SK-N-DZ (cell line): Measurements from ENCODE around the gene ZNF23. TPM values are rescaled to one million over a fixed set of nuclear protein-coding genes. Genes with fewer than 3 reads are reported as not detected.
"Not testable (repeated sequence)": the region's sequence is repeated elsewhere in the genome, so short reads cannot be mapped to it uniquely, and the experiment has no call there.

Experiments
- DNase-seq: peaks from one replicate; pipeline ENCODE4 v3.0.0-alpha.2; 2015; ENCODE audit warnings: low spot score
- polyA plus RNA-seq, 2 experiments: library from polyadenylated mRNA; depleted of rRNA; stranded (reverse); fragments of >200 nt; gene quantifications; 2 replicates each; pipeline ENCODE4 v1.2.3, GENCODE V29; 2014

Gene ZNF23
- polyA plus RNA-seq (2014; cell fraction: cytosol; rRNA removed), result 9.0 and 12.2 TPM in 2 replicates
- polyA plus RNA-seq (2014; cell fraction: nucleus; rRNA removed), result 13.6 and 19.9 TPM in 2 replicates

- DNase-seq, result peak; percentile 78
Measured at GRCh38 chr16:71461686-71462648, at the start of gene ZNF23. Gene ZNF23, minus strand, starts transcription at chr16:71462247. Its CDS starts 5,451 bp downstream, at chr16:71456796.

GRCh38 chr16:71507061-71507460, 45.0 kb upstream of the ZNF23 start:
- no peak for DNase-seq

- no peak for DNase-seq
Measured at GRCh38 chr16:71504901-71505300, 42.9 kb upstream of the ZNF23 start.

GRCh38 chr16:71504051-71504450, 42.0 kb upstream of the ZNF23 start:
- DNase-seq, result not testable (repeated sequence)

- no peak for DNase-seq
Measured at GRCh38 chr16:71501547-71501946, 39.5 kb upstream of the ZNF23 start.

GRCh38 chr16:71500964-71501363, 38.9 kb upstream of the ZNF23 start:
- DNase-seq, result no peak

- peak; percentile 61 for DNase-seq
Measured at GRCh38 chr16:71499775-71500364, 37.8 kb upstream of the ZNF23 start.

DNA sequence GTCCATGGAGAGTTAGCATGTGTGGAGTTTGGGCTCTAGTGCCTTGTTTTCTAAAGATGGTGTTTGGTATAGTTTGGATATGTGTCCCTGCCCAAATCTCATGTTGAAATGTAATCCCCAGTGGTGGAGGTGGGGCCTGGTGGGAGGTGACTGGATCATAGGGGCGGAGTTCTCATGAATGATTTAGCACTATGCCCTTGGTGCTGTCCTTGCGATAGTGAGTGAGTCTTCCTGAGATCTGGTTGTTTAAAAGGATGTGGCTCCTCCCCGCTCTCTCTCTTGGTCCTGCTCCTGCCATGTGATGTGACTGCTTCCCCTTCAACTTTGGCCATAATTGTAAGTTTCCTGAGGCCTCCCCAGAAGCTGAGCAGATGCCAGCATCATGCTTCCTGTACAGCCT, 36.0 kb upstream of the ZNF23 start:
- DNase-seq, result no peak

DNA sequence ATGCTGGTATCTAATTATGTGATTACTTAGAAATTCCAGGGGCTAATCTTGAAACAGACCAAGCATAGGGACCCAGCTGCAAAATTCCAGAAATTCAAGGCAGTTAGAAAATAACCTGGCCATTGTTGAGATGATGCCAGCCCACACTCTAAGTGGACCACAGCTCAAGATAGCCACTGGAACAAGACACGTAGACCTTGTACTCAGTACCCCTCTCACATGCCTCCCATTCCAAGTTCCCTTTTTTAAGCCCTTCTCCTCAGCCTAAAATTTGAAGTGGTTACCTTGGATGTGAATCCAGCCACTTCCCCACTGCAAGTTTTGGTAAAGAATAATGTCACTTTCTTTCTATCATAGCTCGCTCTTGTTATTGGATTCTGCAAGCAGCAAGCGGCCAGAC, 31.2 kb upstream of the ZNF23 start:
- no peak for DNase-seq

DNA sequence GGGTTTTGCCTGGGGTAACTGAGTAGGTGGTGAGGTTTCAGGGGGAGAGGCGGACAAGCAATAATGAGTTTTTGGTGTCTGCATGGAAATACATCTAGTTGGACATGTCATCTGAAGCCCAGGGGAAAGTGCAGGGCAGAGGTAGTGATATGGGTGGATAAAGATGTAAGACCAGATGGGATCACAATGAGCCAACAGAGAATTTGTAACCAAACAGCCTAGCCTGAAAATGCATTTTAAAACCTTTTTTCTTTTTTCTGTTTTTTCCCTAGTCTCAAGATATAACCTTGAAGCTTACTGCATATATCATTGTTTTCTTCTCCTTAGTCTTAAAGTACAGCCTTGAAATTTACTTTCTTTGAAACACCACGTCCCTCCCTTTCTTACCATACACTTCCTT, 30.7 kb upstream of the ZNF23 start:
- no peak for DNase-seq

- no peak for DNase-seq
Measured at GRCh38 chr16:71491054-71491453, 29.0 kb upstream of the ZNF23 start.

DNA sequence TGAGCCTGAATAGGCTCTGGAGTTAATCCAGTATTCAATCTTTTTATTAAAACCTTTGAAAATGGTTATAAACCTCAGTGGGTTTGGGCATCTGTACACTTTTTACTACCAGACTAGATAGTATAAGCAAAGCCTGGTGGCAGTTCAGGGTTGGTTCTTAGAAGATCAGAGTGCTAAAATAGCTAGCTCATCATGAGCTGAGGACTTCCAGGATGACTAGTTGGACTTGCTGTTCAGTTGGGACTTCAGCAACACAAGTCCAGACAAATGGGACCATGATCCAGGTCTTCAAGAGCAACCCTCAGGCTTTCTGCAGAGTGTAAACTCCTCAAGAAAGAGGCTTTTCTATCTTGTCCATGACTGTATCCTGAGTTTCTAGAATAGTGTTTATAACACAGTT, 28.3 kb upstream of the ZNF23 start:
- no peak for DNase-seq

GRCh38 chr16:71489122-71489521, 27.1 kb upstream of the ZNF23 start, which contains the start of gene ZNF19:
Gene ZNF19, minus strand, starts transcription at chr16:71489324. Its CDS starts 7,210 bp downstream, at chr16:71482114.
- no peak for DNase-seq

DNA sequence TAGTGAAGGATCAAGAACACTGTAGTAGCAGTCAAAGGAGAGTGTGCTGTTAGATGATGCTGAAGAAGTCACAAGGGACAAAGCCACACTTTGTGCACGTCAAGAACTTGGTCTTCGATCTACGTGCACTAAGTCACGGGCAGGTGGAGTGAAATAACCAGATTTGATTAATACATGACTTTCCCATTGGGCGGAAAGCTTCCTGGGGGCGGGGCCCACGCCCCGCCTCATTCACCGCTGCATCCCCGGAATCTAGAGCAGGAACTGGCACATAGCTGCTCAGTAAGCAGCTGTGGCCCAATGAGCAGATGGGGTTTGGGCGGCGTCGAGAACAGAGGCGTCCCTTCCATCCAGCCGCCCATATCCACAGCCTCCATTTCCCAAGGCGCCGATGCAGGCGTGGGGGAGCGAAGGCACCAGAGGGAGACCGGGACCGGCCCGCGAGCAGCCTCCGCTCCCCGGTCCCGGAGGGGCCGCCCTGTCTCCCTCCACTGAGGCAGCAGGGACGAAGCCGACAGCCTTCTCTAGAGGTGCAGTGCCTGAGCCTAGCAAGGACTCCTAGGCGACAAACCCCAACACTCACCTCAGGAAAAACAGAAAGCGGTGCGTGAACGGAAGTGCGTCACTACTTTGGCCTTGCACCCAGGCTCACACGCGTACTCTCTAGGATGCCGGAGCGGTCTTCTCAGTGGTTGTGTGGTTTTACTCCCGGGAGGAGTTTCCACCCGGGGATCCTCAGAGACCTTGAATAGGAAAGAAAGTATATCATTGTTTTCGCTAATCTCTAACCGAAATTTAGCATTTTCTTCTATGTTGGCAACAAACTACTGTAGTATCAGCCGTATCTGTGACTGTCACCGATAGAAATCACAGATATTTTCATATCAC, 22.2 kb upstream of the ZNF23 start:
- peak; percentile 91 for DNase-seq

GRCh38 chr16:71482569-71482968, 20.5 kb upstream of the ZNF23 start:
- DNase-seq, result no peak

GRCh38 chr16:71480956-71481355, 18.9 kb upstream of the ZNF23 start:
- DNase-seq, result no peak

DNA sequence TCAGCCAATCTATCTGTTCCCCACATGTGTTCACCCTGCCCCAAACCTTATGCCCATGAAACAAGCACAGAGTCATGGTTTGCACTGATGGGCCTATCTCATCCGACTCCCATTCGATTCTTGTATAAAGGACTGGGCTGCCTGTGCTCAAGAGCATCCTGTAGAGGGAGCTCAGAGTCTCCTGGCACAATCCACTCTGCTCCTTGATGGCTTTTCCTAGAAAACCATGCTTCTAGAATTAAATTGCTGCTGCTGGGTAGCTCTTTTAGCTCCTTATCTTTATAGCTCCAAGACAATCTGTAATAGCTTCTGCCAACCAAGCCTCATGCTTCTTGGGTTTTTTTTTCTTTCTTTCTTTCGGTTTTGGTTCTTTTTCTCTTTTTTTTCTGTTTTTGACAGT, 17.4 kb upstream of the ZNF23 start:
- DNase-seq, result peak; percentile 13

DNA sequence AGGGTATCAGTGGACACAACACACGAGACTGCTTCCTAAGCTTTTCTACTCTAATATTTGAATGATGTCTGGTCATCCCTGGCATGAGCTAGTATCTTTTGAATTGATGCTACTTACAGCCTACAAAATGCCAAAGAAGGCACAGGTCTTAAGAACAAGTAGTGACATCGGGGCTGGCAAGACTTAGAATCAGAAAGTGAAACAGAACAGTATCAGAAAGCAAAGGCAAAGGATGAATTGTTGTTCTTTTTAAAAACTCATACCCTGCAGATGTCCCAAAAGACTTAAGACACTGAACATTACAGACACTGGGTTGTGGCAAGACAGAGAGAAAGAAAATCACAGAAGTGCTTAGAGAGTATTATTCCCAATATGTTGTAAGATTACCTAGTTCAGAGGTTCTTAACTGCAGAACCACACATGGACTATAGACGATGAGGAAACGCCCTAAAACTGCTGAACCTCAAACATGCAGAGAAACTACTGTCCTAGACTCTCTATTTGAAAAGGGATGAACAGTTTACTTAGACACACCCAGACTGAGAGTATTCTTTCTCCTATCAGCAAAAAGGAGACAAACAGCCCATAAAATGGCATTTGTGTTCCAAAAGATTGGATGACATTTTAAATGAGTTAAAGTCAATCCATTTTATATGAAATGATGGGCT, 14.5 kb upstream of the ZNF23 start:
- no peak for DNase-seq

GRCh38 chr16:71474864-71475263, 12.8 kb upstream of the ZNF23 start:
- no peak for DNase-seq

DNA sequence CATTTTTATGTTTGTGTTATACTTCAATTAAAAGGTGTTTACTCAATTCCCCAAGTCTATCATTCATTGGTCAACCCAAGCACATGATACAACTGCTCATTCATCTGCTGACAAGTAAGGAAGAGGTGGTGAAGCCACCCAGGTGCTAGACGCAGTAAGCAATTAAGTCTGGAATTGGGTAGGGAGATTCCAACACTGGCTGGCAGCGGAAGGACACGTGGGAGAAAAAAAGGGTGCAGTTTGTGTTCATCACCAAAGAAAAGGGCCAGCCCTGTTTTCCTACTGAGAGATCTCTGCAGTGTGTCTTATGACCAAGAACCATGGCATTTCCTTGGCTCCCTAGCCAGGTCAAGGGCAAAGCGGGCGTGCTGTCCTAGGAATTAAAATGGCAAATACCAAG, 11.8 kb upstream of the ZNF23 start:
- DNase-seq, result no peak

- no peak for DNase-seq
Measured at GRCh38 chr16:71472931-71473330, 10.9 kb upstream of the ZNF23 start.
